Middle frontal gyrus (tissue), 1 donor: ENCODE results near the gene SFN.
"Not testable (repeated sequence)": the region's sequence is repeated elsewhere in the genome, so short reads cannot be mapped to it uniquely, and the experiment has no call there.

Source experiments
- DNase-seq: peaks from one replicate; pipeline ENCODE4 v3.0.0-alpha.2; 2015; ENCODE audit warnings: low spot score; ENCODE audit errors: extremely low spot score

Gene SFN

DNA sequence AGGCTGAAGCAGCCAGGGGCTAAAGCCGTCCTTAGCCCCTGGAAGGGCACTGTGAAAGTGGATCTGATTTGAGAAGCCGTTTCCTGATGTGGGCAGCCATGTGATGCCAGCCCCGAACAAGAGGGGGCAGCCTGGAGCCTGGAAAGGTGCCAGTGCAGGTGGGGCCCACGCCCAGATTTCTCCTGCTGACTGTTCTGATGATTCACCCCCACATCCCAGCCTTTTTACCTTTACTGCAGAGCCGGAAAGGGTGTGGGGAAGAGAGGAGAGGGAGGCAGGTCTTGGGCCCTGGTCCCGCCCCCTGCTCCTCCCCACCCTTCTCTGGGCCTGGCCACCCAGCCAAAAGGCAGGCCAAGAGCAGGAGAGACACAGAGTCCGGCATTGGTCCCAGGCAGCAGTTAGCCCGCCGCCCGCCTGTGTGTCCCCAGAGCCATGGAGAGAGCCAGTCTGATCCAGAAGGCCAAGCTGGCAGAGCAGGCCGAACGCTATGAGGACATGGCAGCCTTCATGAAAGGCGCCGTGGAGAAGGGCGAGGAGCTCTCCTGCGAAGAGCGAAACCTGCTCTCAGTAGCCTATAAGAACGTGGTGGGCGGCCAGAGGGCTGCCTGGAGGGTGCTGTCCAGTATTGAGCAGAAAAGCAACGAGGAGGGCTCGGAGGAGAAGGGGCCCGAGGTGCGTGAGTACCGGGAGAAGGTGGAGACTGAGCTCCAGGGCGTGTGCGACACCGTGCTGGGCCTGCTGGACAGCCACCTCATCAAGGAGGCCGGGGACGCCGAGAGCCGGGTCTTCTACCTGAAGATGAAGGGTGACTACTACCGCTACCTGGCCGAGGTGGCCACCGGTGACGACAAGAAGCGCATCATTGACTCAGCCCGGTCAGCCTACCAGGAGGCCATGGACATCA is at the start of gene SFN:
SFN (plus strand) TSS at position 369 of the 904 bp plus-strand sequence; CDS start at position 433, 64 bp downstream.
- no peak for DNase-seq

DNA sequence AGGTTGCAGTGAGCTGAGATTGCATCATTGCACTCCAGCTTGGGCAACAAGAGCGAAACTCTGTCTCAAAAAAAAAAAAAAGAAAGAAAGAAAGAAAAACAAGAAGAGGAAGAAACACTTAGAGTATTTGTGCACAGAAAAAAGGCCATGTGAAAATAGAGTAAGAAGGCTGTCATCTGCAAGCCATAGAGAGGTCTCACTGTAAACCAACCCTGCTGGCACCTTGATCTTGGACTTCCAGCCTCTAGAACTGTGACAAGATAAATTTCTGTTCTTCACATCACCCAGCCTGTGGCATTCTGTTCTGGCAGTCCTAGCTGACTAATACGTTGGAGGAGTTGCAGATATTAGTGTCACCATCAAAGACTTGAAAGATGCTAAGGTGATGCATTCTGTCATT is 48.6 kb upstream of the SFN start:
- no peak for DNase-seq

DNA sequence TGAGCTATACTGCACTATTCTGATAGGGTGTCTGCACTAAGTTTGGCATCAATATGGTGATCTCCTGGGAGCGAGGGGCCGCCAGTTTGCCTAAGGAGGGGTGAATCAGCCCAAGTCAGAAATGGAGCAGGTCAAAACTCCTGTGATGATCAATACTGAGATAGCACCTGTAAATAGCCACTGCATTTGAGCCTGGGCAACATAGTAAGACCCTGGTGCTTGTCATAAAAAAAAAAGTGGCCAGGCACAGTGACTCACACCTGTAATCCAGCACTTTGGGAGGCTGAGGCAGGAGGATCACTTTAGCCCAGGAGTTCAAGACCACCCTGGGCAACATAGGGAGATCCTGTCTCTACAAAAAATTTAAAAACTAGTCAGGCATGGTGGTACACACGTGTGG is 48.1 kb upstream of the SFN start:
- no peak for DNase-seq

DNA sequence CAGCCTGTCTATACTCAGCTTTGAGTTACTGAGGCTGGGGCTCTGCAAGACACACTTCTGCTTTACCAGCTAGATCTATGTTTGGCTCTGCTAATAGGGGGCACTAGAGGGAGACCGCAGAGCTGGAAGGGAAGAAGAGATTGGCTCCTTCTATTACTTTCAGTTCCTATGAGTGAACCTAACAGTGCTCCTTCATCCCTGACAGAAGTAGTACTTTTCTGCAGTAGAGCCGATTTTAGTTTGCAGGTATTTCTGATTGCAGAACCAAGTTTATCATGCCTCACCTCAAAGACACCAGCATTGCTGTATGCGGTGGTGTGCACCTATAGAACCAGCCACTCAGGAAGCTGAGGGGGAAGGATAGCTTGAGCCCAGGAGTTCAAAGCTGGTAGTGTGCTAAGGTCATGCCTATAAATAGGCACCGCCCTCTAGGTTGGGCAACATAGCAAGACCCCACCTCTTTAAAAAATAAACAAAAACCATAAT is 42.1 kb upstream of the SFN start:
- no peak for DNase-seq

DNA sequence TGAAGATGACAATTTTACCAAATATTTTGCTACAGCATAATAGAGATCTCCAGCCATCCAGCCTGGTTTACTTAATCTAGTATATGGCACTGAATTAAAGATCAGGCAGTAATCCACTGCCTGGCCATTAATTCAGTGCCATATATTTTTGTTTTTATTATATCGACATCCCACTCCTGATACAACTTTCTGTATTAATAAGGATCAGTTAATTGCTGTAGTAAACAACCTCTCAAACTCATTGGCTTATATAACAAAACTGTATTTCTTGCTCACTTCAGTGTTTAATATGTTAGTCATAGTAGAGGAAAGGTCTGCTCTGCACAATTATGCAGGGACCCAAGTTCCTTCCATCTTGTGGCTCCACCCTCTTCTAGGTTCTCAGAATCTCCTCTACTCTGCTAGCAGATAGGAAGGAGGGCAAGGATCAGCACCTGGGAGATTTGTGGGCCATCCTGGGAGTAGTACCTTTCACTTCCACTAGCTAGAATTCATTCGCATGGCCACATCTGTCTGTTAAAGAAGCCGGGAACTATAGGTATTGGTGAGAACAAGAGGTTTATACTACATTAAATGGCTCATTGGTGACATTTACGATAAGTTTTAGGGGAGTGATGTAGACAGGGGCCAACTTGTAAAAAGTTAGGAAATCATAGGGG is 40.1 kb upstream of the SFN start:
- DNase-seq: no peak

DNA sequence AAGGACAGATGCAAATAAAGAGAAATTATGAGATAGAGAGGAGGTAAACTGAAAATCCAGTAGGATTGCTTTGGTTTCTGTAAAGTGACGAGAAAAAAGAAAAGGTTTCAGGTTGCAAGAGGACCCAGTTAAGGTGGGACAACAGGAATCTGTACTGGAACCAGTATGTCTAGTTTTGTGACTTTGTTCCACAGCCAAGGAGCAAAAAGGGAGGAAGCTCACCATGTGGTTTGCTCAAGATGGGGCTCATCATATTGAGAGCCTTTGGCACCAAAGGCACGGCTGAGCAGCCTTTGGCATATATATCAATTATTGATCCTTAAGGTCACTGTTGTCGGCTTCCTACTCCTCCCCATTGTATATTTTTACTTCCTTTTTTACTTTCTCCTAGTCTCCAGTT is 38.2 kb upstream of the SFN start:
- DNase-seq: no peak

DNA sequence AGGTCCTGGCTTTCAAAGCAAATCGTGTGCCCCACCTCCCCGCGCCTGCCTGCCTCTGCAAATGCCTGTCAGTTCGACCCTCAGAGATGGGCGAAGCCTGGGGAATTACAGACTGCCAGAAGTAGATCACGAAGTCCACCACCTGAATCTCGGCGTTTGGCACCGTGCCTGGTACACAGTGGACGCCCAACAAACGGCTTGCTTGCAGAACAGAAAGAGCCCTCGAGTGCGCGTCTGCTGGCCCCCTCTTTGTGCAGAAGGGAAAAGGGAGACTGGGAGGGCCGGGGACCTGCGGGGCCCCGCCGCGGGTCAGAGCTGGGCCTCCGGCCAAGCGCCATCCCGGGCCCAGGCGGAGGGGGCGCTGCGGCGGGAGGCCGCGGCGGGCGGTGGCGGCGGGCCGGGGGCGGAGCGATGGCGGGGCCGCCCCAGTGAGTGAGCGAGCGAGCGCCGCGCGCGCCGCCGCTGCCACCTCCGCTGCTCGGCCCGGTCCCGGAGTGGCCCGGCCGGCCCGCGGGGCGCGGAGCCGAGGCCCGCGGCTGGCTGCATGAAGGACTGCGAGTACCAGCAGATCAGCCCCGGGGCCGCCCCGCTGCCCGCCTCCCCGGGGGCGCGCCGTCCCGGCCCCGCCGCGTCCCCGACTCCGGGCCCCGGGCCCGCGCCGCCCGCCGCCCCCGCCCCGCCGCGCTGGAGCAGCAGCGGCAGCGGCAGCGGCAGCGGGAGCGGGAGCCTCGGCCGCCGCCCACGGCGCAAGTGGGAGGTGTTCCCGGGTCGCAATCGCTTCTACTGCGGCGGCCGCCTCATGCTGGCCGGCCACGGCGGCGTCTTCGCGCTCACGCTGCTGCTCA is 36.5 kb upstream of the SFN start, which contains the start of gene ZDHHC18:
ZDHHC18 (plus strand) TSS at position 428 of the 845 bp plus-strand sequence; CDS start at position 545, 117 bp downstream.
- DNase-seq: no peak

DNA sequence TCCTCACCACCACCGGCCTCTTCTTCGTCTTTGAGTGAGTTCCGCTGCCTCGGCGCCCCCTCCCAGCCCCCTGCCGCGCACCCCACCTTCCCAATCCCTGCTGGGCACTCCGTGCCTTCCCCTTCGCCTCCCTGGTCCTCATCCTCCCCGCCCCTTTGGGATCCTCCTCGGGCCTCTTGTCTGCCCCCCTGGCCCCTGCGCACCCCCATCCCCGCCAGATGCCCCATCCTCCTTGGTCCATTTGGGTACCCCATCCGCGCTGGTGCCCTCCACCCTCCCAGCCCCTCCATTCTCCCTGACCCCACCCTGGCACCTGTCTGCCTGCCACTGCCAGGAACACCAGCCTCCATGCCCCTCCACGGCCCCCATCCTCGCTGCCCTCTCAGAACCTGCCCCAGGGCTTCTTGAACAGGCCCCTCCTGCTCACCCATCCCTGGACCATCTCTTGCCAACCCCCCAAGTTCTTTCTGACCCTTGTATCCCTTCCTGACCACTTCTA is 35.8 kb upstream of the SFN start:
- DNase-seq: no peak

DNA sequence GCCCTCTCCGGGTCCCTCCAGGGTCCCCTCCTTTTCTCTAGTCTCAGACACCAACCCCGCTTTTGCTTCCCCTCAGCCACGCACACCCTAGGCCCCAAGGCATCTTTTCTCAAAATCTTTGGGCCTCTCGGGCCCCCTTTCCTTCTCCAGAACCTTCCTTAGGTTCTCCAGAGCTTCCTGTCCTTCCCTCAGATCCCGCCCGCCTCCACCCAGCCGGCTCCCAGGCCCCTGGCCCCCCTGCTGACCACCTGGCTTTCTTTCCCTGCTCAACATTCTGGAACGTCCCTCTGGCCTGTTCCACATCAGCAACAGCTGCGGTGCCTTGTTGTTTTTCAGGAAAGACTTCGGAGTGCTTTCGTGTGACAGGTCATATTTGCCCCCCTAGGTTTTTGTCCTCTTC is 35.3 kb upstream of the SFN start:
- DNase-seq: no peak

DNA sequence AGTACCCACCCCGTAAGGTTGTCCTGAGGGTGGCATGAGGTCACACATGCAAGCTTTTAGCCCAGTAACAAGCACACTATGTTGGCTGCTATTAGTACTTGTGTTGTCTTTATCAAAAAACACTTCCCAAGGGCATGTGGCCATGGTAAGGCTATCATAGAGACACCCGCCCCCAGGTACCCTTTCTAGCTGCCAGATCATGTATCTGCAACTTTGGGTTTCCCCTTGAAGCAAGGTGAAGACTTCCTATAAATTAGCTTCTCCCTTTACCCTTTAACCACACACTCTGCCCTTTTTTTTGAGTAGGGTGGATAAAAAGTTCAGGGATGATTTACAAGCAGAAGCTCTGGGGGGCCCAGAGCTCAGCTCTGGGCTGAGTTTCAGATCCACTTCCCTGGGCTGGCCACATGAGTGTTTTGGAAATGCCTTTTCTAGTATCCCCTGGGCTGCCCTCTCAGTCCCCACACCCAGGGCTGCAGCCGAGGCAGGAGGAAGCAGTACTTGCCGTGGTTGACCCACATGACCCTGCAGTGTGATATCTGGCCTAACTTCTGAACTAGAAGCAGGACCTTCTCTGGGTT is 34.4 kb upstream of the SFN start:
- no peak for DNase-seq

DNA sequence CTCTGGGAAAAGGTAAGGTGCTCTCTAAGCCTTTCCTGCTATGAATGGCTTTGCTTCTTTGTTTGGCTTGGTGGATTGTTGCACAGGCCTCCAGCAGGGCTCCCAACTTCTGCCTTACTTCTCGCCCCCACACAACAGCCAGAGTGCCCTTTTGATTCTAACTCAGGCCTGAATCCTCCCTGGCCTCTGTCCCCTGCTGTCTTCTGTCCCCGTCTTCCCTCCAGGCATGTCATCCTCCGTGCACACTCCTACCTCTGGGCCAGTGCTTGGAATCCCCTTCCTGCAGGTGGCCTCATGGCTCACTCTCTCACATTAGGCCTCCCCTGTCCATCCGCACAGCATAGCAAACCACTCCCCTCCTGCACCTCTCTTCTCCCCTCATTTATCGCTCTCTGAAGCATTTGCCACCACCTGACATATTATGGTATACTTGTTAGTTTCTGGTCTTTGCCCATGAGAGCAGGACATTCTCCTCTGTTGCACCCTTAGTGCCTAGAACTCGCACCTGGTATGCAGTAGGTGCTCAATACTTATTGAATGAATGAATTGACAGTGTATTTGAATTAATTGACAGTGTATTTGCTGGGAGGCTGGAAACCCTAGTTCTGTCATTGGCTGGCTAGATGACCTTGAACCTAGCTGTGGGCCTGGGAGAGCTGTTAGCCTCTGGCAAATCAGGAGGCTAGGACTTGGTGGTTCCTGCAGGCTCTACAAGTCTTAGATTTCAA is 33.6 kb upstream of the SFN start:
- no peak for DNase-seq

DNA sequence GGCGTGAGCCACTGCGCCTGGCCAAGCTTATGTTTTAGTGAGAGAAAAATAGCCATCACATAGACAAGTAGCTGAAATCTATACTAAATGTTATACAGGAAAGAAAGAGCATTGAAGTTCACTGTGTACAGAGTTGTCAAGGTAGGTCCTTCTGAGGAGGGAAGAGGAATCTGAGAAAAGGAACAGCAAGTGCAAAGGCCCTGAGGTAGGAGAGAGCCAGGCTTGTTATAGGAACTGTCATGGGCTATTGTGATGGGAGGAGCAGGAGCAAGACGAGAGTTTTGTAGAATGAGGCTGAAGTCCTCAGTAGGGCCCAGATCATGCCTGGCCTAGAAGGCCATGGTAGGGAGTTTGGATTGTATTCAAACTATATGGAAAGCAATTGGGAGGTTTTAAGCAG is 31.9 kb upstream of the SFN start:
- DNase-seq: no peak

DNA sequence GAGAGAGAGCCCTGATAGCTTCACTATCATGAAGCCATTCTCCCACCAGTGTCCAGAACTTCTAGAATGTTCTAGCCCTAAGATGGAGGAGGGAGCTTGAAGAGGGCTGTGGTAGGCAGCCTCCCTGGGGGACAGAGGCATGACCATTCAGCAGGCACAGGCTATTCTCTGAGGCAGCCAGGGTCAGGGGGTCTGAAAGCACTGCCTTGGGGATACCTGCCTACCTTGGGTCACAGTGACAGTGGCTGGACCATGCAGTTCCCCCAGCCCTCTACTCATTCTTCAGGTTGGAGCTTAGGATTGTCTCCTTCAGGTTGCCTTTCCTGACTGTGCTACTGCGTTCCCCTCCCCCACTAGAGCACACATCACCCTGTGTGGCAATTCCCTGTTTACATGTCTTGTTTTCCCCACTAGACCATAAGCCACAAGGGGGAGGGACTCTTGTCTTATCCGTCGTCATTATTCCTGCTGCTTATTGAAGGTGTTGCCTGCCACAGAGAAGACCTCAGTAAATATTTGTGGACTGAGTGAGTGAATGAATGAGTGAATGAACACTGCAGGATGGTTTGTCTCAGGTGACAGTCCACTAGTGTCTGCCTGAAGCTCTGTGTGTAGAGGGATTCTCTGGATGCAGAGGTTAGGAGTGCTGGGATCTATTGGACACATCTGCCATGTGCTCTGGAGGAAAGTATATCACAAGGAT is 31.3 kb upstream of the SFN start:
- DNase-seq: no peak

DNA sequence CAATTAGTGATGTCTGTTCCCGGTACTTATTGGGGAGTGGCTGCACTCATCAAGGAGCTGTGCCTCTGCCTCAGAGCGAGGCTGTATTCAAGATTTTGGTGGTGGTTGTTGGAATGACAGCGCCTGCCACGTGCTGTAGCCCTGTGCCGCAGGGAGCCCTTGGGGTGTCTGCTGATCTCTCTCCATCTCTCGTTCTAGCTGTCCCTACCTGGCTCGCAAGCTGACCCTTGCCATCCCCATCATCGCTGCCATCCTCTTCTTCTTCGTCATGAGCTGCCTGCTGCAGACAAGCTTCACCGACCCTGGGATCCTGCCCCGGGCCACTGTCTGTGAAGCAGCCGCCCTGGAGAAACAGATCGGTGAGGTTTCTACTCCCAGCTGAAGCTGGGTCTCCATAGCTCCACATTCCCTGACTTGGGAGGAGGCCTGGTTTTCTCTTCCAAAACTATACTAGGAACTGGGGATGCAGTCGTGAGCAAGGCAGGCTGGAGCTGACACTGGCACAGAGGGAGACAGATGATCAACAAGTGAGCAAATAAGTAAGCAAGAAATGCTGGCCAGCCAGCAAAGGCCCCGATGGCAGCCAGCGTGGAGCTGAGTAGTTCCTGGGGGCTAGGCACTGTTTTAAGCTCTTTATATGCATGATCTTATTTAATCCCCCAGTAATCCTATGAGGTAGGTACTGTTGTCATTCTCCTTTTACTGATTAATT is 30.5 kb upstream of the SFN start:
- DNase-seq: no peak

DNA sequence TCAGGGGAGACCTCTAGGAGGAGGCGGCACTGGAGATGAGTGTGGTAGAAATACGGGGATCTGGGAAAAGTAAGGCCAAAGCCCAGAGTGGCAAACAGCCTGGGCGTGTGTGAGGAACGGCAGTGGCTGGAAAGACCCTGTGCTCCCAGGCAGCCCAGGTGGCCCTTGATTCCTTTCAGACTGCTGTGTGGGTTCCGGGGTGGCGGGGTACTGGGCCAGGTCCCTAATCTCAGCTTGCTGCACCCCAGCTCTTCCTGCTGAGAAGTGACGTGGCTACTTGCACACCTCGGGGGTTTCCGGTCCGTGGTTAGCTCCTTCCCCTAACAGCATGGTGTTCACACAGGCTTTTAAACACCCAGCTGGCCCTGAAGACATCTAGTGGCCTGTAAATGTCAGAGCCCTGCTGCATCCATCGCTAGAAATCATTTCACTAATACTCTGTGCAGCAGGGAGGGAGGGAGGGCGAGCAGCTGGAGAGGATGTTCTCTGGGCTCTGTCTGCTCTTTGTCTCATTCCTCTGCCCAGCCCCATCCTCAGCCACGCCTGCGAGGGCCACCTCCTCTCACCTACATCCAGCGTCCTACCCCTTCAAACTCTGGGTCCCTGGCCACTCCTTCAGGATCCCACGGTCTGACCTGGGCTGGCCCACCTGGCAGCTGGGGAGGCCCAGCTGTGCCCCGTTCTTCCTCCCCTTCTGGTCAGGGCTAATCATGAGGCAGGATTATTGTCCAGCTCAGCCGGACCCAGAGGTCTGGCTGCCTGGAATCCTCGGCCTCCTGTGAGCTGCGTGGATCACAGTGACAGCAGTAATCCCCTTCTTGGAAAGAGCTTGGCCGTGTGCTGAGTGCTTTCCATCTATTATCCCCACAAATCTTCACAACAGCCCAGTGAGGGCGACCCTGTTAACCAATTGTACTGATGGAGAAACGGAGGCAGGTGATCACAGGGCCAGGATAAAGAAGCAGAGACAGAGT is 29.2 kb upstream of the SFN start:
- no peak for DNase-seq

DNA sequence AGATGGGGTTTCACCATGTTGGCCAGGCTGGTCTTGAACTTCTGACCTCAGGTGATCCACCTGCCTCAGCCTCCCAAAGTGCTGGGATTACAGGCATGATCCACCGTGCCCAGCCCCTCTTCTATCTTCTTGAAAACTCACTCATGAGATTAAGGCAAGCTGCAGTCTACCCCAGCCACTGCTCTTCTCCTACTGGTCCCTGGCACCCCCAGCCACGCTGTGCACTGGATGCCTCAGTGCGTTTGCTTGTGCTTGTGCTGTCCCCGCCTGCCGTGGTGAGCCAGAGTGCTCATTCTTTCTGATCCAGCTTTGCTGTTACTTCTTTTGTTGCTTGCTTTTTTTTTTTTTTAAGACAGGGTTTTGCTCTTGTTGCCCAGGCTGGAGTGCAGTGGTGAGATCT is 25.3 kb upstream of the SFN start:
- DNase-seq: not testable (repeated sequence)

DNA sequence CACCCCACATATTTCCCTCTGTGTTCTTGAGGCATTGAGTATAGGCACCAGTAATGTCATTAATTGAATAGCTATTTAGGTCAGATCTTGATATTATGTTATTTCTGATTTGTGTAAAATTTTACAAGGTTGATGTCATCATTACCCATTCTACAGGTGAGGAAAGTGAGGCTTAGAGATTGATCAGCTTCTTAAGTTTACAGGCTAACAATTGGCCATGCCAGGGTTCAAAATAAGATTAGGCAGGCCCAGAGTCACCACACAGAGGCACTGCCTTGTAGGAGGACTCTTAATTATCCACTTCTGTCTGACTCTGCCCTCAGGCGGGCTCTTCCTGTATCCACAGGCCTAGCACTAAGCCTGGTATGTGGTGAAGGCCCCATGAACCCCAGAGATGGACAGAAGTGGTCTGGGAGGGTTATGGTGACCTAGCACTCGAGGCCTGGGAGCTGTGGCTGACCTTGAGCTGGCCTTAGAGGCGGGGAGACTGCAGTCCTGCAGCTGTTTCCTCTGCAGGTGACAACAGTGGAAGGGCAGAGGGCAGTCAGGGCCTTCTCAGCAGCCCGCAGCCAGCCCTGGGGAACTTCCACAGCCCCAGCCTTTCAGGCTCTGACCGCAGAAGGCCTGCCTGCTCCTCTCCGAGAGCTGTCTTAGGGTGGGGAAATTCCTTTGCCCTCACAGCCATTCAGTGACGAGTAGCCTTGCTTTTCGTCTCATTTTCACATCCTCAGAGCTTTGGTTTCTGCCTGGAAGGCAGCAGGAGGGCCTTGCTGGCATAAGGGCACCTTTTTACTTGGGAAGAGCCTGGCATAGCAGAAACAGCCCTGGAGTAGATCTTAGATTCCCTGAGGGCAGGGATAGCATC is 24.2 kb upstream of the SFN start:
- no peak for DNase-seq
